Measurements from ENCODE around the gene DLGAP1.
A peak's percentile ranks its signal among the peaks of the same experiment; 100 is the strongest.

DLGAP1 gene

DNA sequence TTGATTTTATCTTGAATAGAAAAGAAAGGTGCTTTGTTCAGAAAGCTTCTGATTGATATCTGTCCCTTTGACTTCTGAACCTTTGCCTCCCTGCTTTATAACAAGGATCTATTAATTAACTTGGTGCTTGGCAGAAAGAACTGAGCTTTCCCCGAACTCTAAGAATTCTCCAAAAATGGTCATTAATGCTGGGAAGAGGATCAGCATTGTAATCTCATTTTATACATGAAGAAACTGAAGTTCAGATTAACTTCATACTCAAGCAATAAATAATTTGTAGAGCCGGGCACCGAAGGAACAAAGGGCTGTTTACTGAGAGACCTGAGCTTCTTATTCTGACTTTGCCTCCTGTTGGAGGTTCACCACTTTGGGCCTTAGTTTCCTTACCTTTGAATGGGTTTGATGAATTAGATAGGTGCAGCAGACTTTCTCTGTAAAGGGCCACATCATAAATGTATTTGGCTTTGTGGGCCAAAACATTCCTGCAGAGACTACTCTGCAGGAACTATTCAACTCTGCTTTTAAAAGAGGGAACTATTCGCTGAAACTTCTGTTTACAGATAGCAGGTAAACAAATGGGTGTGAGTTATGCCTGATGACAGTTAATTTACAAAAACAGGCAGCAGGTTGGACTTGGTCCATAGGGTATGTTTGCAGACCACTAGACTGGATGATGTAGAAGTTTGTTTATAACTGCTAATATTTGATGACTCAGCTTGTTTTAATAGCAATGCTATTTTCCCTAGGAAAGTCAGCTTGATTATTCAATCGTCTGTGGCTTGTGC is 732.3 kb downstream of the DLGAP1 start:
- no peak for TF ChIP-seq POLR2A (IDR thresholded peaks at IDR 0.05; ENCODE audit: extremely low read depth, insufficient read length)
- no peak for TF ChIP-seq MYC (IDR thresholded peaks at IDR 0.05; ENCODE audit: low read depth, low read length)
- TF ChIP-seq CTCF (IDR thresholded peaks at IDR 0.05; ENCODE audit: low read depth, low read length) = no peak
- TF ChIP-seq MAX (IDR thresholded peaks at IDR 0.05; ENCODE audit: low read depth, low read length) = no peak
- no peak for DNase-seq (ENCODE audit: low read depth)
- no peak overlapping the region for H3K4me3 ChIP-seq (ENCODE audit: low read depth, low read length)

GRCh38 chr18:3721771-3722648 is 733.1 kb downstream of the DLGAP1 start:
- DNase-seq (ENCODE audit: low read depth) = peak; percentile 68
- no peak overlapping the region for H3K4me3 ChIP-seq (ENCODE audit: low read depth, low read length)
- TF ChIP-seq MAX (IDR thresholded peaks at IDR 0.05; ENCODE audit: low read depth, low read length) (no peak), MYC (IDR thresholded peaks at IDR 0.05; ENCODE audit: low read depth, low read length) (no peak), CTCF (IDR thresholded peaks at IDR 0.05; ENCODE audit: low read depth, low read length) (no peak), POLR2A (IDR thresholded peaks at IDR 0.05; ENCODE audit: extremely low read depth, insufficient read length) (no peak)

DNA sequence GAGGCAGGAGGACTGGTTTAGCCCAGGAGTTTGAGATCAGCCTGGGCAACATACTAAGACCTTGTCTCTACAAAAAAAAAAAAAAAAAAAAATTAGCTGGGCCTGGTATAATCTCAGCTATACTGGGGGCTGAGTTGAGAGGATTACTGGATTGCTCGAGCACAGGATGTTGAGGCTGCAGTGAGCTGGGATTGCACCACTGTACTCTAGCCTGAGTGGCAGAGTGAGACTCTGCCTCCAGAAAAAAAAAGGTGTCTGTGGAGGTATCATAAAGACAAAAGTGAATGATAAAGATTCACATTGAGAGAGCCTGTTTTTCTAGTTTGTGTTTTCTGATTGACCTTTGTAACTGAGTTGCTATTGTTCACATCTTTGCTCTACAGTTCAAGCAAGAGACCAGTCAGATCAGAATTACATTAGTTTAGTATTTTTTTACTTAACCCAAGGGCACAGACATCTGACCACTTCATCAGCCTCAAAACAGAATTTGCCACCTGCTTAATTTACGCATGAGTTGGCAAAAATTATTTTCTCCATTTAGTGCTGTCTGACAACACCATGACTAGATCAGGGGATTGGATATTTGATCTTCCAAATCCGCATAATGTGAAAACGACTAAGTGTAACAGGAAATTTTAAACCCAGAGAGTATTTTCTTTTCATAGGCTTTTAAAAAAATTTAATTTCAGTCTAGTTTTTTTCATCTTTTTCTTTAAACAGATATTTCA is 734.1 kb downstream of the DLGAP1 start:
- TF ChIP-seq CTCF (IDR thresholded peaks at IDR 0.05; ENCODE audit: low read depth, low read length) (no peak), POLR2A (IDR thresholded peaks at IDR 0.05; ENCODE audit: extremely low read depth, insufficient read length) (no peak), MYC (IDR thresholded peaks at IDR 0.05; ENCODE audit: low read depth, low read length) (no peak), MAX (IDR thresholded peaks at IDR 0.05; ENCODE audit: low read depth, low read length) (no peak)
- H3K4me3 ChIP-seq (ENCODE audit: low read depth, low read length) = no peak overlapping the region
- DNase-seq (ENCODE audit: low read depth) = no peak

DNA sequence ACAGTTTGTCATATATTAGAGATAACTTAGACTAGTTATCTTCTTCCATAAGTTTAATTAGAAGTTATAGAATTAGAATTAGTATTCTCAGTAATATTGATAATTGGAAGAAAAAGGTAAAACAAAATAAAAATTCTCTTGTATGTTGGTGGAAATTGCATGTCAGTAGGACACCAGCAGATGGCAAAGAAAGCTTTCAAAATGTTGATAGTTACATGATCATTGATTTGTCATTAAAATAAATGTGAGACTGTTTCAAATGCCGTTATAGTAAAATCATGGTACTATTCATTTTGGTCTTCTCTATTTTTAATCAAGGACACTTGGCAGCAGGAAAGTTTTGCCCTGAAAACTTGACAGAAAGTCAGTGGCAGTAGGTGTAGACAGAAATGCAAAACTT is 734.9 kb downstream of the DLGAP1 start:
- no peak for TF ChIP-seq MAX (IDR thresholded peaks at IDR 0.05; ENCODE audit: low read depth, low read length)
- TF ChIP-seq MYC (IDR thresholded peaks at IDR 0.05; ENCODE audit: low read depth, low read length) = no peak
- TF ChIP-seq CTCF (IDR thresholded peaks at IDR 0.05; ENCODE audit: low read depth, low read length) = no peak
- TF ChIP-seq POLR2A (IDR thresholded peaks at IDR 0.05; ENCODE audit: extremely low read depth, insufficient read length) = no peak
- no peak for DNase-seq (ENCODE audit: low read depth)
- no peak overlapping the region for H3K4me3 ChIP-seq (ENCODE audit: low read depth, low read length)

DNA sequence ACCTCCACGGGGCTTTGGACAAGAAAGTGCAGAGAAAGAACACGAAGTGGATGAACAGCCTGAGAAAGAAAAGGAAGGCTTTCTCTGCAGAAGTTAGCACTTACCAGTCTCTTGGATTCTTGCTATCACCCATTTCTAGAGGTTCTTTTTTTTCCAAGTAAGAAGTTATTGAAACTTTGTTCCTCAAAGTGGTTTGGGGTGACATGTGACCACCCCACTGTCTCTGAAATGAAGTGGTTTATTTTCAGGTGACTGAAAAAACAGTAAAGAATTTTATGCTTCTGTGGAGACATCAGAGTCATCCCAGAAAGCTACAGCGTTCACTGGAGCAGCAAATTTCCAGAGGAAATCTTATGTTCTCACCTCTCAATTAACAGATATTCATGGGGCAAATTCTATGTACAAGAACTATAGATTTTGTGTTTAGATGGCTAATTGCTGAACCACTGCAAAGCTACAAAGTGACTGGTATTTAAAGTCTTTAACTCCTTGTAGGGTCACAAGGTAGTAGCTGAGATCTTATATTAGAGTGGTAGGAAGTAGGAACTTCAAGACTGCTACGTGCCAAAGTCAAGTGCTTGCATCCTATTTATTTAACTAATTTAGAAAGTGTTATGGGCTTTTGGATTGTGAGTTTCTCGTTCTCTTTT is 737.6 kb downstream of the DLGAP1 start:
- DNase-seq (ENCODE audit: low read depth) = no peak
- no peak for TF ChIP-seq MYC (IDR thresholded peaks at IDR 0.05; ENCODE audit: low read depth, low read length)
- no peak for TF ChIP-seq POLR2A (IDR thresholded peaks at IDR 0.05; ENCODE audit: extremely low read depth, insufficient read length)
- TF ChIP-seq MAX (IDR thresholded peaks at IDR 0.05; ENCODE audit: low read depth, low read length) = no peak
- no peak for TF ChIP-seq CTCF (IDR thresholded peaks at IDR 0.05; ENCODE audit: low read depth, low read length)
- H3K4me3 ChIP-seq (ENCODE audit: low read depth, low read length) = no peak overlapping the region

All from NB4 (cell line).